ENCODE data around the gene ACSF2.
A peak's percentile ranks its signal among the peaks of the same experiment; 100 is the strongest.

Gene ACSF2, protein sequence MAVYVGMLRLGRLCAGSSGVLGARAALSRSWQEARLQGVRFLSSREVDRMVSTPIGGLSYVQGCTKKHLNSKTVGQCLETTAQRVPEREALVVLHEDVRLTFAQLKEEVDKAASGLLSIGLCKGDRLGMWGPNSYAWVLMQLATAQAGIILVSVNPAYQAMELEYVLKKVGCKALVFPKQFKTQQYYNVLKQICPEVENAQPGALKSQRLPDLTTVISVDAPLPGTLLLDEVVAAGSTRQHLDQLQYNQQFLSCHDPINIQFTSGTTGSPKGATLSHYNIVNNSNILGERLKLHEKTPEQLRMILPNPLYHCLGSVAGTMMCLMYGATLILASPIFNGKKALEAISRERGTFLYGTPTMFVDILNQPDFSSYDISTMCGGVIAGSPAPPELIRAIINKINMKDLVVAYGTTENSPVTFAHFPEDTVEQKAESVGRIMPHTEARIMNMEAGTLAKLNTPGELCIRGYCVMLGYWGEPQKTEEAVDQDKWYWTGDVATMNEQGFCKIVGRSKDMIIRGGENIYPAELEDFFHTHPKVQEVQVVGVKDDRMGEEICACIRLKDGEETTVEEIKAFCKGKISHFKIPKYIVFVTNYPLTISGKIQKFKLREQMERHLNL

DNA sequence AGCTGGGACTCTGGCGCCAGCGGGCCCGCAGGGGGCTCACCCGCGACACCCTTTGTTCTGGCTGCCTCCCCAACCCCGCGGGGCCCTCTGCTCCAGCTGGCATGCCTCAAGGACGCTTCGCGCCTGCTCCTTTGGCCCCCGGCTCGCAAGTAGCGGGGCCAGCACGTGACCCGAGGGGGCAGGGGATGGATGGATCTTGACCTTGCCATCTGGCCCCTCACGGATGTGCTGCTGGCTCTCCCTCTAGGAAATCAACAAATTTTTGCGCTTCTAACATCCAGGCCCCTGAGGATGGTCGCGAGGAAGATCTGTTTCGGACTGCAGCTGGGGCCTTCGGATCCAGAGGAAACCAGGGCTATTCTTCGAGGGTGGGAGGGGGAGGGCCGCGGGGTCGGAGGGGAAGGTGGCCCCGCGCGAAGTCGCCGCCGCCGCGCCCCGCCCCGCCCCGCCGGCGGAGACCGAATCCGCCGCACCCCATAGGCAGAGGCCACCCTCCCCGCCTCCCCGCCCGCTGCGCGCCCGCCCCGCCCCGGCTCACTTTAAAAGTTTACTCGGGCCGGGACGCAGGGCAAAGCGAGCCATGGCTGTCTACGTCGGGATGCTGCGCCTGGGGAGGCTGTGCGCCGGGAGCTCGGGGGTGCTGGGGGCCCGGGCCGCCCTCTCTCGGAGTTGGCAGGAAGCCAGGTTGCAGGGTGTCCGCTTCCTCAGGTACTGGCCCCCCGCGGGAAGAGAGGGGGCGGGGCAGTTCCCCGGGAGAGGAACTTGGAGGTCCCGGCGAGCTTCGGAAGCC is at the start of gene ACSF2:
Gene ACSF2, plus strand, starts transcription at position 537 of the 790 bp plus-strand sequence. Its CDS starts 44 bp downstream, at position 581.
- Histone ChIP-seq H3K36me3 (ENCODE audit: control insufficient read depth, insufficient read depth, low read length) (peaks cover 3% of the 10 kb centered on the region; the same call in 1 of the 2 replicates), H3K27me3 (ENCODE audit: control insufficient read depth, insufficient read depth, low read length) (peaks cover 7% of the 10 kb centered on the region), H3K27ac (ENCODE audit: low read depth, low read length) (no peak within 1 kb of the TSS), H3K9ac (ENCODE audit: low read length) (peak within 1 kb of the TSS; percentile 67), H3K4me3 (ENCODE audit: low read depth, low read length) (peak within 1 kb of the TSS; percentile 70), H3K4me1 (ENCODE audit: control insufficient read depth, insufficient read depth, low read length) (peaks cover 18% of the 10 kb centered on the region), H3K9me3 (ENCODE audit: control insufficient read depth, insufficient read depth, low read depth, low read length) (no peaks in the 10 kb centered on the region)

DNA sequence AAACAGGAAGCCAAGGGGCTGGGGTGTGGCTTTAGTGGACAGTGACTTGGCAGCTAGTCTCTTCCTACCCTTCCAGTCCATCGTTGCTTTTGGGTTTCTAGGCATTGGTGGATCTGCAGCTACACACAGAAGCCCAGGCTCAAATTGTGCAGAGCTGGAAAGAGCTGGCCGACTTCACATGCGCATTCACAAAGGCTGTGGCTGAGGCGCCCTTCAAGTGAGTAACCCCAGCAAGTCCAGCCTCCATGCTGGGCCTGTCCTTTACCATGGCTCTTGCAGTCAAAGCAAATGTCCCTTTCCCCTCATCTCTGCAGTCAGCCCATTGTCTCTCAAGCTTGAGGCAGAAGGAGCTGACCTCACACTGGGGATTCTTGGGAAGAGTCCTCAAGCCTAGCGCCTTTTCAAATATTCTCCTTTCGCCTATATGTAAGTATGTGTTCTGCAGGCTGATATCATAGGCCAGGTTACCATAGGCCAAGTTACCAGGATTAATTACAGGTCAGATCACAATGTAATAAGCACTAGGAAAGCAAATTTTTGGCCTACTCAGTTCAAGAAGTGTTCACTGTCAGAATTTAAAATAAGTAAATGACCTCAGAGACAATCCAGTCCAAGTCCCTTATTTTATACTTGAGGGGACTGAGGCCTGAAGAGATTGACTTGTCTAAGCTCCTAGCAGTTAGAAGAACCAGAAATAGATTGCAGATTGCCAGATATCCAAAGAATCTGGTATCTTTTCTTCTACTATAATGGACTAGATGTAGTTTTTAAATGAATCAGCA is 46.5 kb upstream of the ACSF2 start:
- H3K4me3 ChIP-seq (ENCODE audit: low read depth, low read length): no peak overlapping the region
- no peak overlapping the region for H3K9ac ChIP-seq (ENCODE audit: low read length)
- no peaks in the 10 kb centered on the region for H3K9me3 ChIP-seq (ENCODE audit: control insufficient read depth, insufficient read depth, low read depth, low read length)
- peaks cover 80% of the 10 kb centered on the region for H3K36me3 ChIP-seq (ENCODE audit: control insufficient read depth, insufficient read depth, low read length)
- no peaks in the 10 kb centered on the region for H3K4me1 ChIP-seq (ENCODE audit: control insufficient read depth, insufficient read depth, low read length)
- no peaks in the 10 kb centered on the region for H3K27me3 ChIP-seq (ENCODE audit: control insufficient read depth, insufficient read depth, low read length)
- no peak overlapping the region for H3K27ac ChIP-seq (ENCODE audit: low read depth, low read length)

DNA sequence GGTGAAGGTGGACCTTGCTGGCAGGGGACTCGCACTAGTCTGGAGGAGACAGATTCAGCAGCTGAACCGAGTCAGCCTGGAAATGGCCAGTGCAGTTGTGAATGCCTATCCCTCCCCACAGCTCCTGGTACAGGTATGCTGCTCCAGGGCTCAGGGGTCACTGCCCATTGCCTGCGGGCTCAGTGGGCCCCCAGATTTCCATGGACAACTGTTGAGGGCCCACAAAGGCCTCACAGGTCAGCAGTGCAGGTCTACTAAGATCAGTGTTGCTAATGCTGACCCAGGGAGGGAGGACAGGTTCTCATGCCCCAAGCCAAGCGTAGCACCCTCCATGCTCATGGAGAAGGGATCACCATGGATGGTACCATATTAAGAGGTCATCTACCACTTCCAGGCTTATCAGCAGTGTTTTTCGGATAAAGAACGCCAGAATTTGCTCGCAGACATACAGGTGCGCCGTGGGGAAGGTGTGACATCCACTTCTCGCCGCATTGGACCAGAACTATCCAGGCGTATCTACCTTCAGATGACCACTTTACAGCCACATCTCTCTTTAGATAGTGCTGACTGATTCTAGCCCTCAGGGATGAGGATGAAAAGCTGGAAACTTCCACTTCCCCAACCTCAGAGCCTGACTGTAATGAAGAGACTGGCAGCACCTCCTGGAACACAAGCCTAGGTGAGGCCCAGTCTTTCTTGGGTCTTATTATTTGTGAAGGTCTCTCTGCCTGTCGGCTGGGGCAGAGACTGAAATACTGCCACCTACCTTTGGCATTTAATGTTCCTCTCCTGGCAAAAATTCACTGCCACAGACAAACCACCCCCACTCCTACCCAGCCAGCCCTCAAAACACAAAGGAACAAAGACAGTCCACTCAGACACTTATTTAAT is 45.4 kb upstream of the ACSF2 start:
- H3K9ac ChIP-seq (ENCODE audit: low read length): no peak overlapping the region
- no peaks in the 10 kb centered on the region for H3K9me3 ChIP-seq (ENCODE audit: control insufficient read depth, insufficient read depth, low read depth, low read length)
- no peaks in the 10 kb centered on the region for H3K4me1 ChIP-seq (ENCODE audit: control insufficient read depth, insufficient read depth, low read length)
- H3K27me3 ChIP-seq (ENCODE audit: control insufficient read depth, insufficient read depth, low read length): no peaks in the 10 kb centered on the region
- no peak overlapping the region for H3K27ac ChIP-seq (ENCODE audit: low read depth, low read length)
- H3K36me3 ChIP-seq (ENCODE audit: control insufficient read depth, insufficient read depth, low read length): peaks cover 85% of the 10 kb centered on the region
- H3K4me3 ChIP-seq (ENCODE audit: low read depth, low read length): no peak overlapping the region

- no peaks in the 10 kb centered on the region for H3K27me3 ChIP-seq (ENCODE audit: control insufficient read depth, insufficient read depth, low read length)
- no peak overlapping the region for H3K4me3 ChIP-seq (ENCODE audit: low read depth, low read length)
- H3K4me1 ChIP-seq (ENCODE audit: control insufficient read depth, insufficient read depth, low read length): no peaks in the 10 kb centered on the region
- peaks cover 85% of the 10 kb centered on the region for H3K36me3 ChIP-seq (ENCODE audit: control insufficient read depth, insufficient read depth, low read length)
- no peak overlapping the region for H3K9ac ChIP-seq (ENCODE audit: low read length)
- no peaks in the 10 kb centered on the region for H3K9me3 ChIP-seq (ENCODE audit: control insufficient read depth, insufficient read depth, low read depth, low read length)
- H3K27ac ChIP-seq (ENCODE audit: low read depth, low read length): no peak overlapping the region
These were observed 44.7 kb upstream of the ACSF2 start for GRCh38 chr17:50381260-50381815.

DNA sequence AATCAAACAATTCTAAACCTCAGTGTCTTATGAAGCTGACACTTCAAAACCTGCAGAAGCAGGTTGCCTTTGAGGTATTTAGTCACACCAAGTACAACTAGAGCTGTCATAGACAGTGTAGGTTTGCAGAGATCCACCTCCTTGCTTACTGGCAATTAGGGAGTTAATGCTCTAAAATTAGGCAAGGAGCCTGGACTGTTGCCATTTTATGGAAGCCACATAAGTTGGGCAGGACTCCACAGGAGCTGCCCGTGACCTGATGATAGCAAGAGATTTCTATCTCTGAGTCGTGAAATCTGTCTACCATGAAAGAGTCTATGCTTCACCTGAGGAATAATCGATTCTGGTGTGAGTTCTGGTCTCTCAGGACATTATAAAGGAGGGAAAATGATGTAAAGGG is 44.1 kb upstream of the ACSF2 start:
- Histone ChIP-seq H3K27ac (ENCODE audit: low read depth, low read length) (no peak overlapping the region), H3K36me3 (ENCODE audit: control insufficient read depth, insufficient read depth, low read length) (peaks cover 90% of the 10 kb centered on the region), H3K9ac (ENCODE audit: low read length) (no peak overlapping the region)

GRCh38 chr17:50382931-50383330 is 43.1 kb upstream of the ACSF2 start:
- no peak overlapping the region for H3K27ac ChIP-seq (ENCODE audit: low read depth, low read length)
- H3K9me3 ChIP-seq (ENCODE audit: control insufficient read depth, insufficient read depth, low read depth, low read length): no peaks in the 10 kb centered on the region
- H3K4me3 ChIP-seq (ENCODE audit: low read depth, low read length): no peak overlapping the region
- H3K4me1 ChIP-seq (ENCODE audit: control insufficient read depth, insufficient read depth, low read length): no peaks in the 10 kb centered on the region
- no peak overlapping the region for H3K9ac ChIP-seq (ENCODE audit: low read length)
- peaks cover 96% of the 10 kb centered on the region for H3K36me3 ChIP-seq (ENCODE audit: control insufficient read depth, insufficient read depth, low read length)
- no peaks in the 10 kb centered on the region for H3K27me3 ChIP-seq (ENCODE audit: control insufficient read depth, insufficient read depth, low read length)

More for the DNA sequence above, 44.1 kb upstream of the ACSF2 start:
- Histone ChIP-seq H3K4me1 (ENCODE audit: control insufficient read depth, insufficient read depth, low read length) (no peaks in the 10 kb centered on the region), H3K27me3 (ENCODE audit: control insufficient read depth, insufficient read depth, low read length) (no peaks in the 10 kb centered on the region), H3K9me3 (ENCODE audit: control insufficient read depth, insufficient read depth, low read depth, low read length) (no peaks in the 10 kb centered on the region), H3K4me3 (ENCODE audit: low read depth, low read length) (no peak overlapping the region)

DNA sequence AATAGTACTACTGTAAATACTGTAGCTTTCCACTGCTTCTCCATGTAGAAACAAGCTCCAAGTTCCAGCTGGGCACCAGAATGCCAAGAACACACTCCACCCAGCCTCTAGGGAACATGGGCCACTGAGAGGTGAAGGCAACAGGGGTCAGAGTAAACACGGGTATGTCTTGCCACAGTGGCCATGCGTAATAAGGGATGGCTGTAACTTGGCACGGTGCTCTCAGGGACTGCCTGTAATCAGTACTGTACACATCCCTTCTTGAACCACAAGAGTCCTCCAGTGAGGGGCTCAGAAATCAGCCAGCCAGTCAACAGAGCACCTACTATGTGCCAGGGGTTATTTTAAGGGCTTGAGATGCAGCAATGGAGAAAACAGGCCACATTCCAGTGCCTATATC is 39.5 kb upstream of the ACSF2 start:
- Histone ChIP-seq H3K27ac (ENCODE audit: low read depth, low read length) (no peak overlapping the region), H3K36me3 (ENCODE audit: control insufficient read depth, insufficient read depth, low read length) (peaks cover 99% of the 10 kb centered on the region), H3K9me3 (ENCODE audit: control insufficient read depth, insufficient read depth, low read depth, low read length) (no peaks in the 10 kb centered on the region), H3K4me1 (ENCODE audit: control insufficient read depth, insufficient read depth, low read length) (no peaks in the 10 kb centered on the region), H3K9ac (ENCODE audit: low read length) (no peak overlapping the region), H3K4me3 (ENCODE audit: low read depth, low read length) (no peak overlapping the region), H3K27me3 (ENCODE audit: control insufficient read depth, insufficient read depth, low read length) (no peaks in the 10 kb centered on the region)

GRCh38 chr17:50388728-50389127 is 37.3 kb upstream of the ACSF2 start:
- Histone ChIP-seq H3K9ac (ENCODE audit: low read length) (no peak overlapping the region), H3K27ac (ENCODE audit: low read depth, low read length) (no peak overlapping the region), H3K9me3 (ENCODE audit: control insufficient read depth, insufficient read depth, low read depth, low read length) (no peaks in the 10 kb centered on the region), H3K4me1 (ENCODE audit: control insufficient read depth, insufficient read depth, low read length) (no peaks in the 10 kb centered on the region), H3K4me3 (ENCODE audit: low read depth, low read length) (no peak overlapping the region), H3K27me3 (ENCODE audit: control insufficient read depth, insufficient read depth, low read length) (no peaks in the 10 kb centered on the region), H3K36me3 (ENCODE audit: control insufficient read depth, insufficient read depth, low read length) (peaks cover 100% of the 10 kb centered on the region)

DNA sequence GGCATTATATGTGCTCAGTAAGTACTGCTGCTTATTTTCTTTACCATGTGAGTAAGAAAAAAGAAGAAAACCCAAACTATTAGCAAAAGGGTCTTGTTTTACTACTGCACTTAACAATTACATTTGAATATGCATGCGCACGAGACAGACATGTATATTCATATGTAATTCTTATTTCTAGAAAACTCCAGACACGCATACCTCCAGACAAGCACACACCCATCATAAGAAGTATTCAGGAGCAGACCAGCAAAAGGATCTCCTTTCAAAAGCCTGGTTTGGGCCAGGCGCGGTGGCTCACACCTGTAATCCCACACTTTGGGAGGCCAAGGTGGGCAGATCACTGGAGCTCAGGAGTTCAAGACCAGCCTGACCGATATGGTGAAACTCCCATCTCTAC is 36.5 kb upstream of the ACSF2 start:
- H3K4me1 ChIP-seq (ENCODE audit: control insufficient read depth, insufficient read depth, low read length): no peaks in the 10 kb centered on the region
- H3K27ac ChIP-seq (ENCODE audit: low read depth, low read length): no peak overlapping the region
- H3K4me3 ChIP-seq (ENCODE audit: low read depth, low read length): no peak overlapping the region
- no peaks in the 10 kb centered on the region for H3K27me3 ChIP-seq (ENCODE audit: control insufficient read depth, insufficient read depth, low read length)
- no peaks in the 10 kb centered on the region for H3K9me3 ChIP-seq (ENCODE audit: control insufficient read depth, insufficient read depth, low read depth, low read length)
- H3K9ac ChIP-seq (ENCODE audit: low read length): no peak overlapping the region
- peaks cover 100% of the 10 kb centered on the region for H3K36me3 ChIP-seq (ENCODE audit: control insufficient read depth, insufficient read depth, low read length)
